ENCODE data around the gene EFCAB10. TPM values are rescaled to one million over a fixed set of nuclear protein-coding genes. Genes with fewer than 3 reads are reported as not detected.
"Not testable (repeated sequence)": the region's sequence is repeated elsewhere in the genome, so short reads cannot be mapped to it uniquely, and the experiment has no call there.

Gene EFCAB10
- total RNA-seq, 2 experiments from 2014 or later = not detected

DNA sequence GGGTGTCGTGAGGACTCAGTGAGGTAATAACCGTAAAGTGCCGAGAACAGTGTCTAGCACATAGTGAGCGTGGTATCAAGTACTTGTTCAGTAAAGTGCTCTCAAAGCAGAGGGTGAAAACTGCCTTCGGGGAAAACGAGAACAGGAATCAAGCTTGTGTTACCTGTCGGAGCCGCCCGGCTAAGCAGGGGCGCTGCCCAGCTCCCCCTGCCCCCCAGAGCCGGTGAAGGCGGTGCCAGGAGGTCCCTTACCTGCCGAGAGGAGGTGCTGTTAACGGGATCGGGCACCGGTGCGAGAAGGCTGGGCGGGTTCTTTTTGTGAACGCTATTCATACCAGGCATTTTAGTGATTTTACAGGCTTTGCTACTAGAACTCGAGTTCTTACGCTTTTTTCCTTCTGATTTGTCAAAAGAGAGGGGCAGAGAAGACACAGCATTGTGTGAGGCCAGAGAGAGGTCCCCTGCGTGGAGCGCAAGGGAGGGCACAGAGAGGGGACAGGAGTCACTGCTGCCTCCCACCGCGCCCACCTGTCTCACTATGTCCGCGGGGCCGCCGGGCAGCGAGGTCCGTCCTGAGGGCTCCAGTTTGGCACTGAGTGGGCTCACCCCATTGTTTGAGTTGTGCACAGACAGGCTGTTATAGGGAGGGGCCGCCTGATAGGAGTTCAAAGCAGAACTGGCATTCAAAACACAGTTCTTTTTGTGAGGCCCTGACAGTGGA, 32.5 kb upstream of the EFCAB10 start:
- no peak overlapping the region for H3K27ac Mint-ChIP-seq
- no peaks in the 10 kb centered on the region for H3K36me3 Mint-ChIP-seq (ENCODE audit: low read depth)
- POLR2A ChIA-PET = no interaction called here

DNA sequence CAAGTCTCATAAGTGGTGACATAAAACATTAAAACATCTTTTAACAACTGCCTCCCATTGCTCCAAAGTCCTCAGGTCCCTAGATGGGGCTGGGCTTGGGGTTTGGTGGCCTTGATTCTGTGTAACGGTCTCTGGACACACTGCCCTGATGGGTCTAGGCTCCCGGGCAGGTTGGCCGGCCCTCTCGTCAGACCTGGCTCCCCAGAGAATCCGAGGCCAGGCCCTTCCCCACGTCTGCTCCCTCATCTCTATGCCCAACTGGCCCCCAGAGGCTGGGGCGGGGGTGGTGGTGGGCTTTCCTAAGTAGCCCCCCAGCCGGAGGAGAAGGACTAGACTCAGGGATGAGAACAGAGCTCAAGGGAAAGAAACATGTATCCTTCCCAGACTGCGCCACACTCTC, 31.5 kb upstream of the EFCAB10 start:
- CTCF ChIA-PET = no interaction called here
- H3K4me3 Mint-ChIP-seq = no peak overlapping the region

More for the DNA sequence above, 32.5 kb upstream of the EFCAB10 start:
- Mint-ChIP-seq H3K27me3 (ENCODE audit: low read depth) (no peaks in the 10 kb centered on the region), H3K4me3 (no peak overlapping the region), H3K4me1 (ENCODE audit: low read depth) (no peaks in the 10 kb centered on the region), H3K9me3 (ENCODE audit: insufficient read depth) (no peaks in the 10 kb centered on the region)
- ATAC-seq (no peak), DNase-seq (no peak)
- CTCF ChIA-PET = no interaction called here

DNA sequence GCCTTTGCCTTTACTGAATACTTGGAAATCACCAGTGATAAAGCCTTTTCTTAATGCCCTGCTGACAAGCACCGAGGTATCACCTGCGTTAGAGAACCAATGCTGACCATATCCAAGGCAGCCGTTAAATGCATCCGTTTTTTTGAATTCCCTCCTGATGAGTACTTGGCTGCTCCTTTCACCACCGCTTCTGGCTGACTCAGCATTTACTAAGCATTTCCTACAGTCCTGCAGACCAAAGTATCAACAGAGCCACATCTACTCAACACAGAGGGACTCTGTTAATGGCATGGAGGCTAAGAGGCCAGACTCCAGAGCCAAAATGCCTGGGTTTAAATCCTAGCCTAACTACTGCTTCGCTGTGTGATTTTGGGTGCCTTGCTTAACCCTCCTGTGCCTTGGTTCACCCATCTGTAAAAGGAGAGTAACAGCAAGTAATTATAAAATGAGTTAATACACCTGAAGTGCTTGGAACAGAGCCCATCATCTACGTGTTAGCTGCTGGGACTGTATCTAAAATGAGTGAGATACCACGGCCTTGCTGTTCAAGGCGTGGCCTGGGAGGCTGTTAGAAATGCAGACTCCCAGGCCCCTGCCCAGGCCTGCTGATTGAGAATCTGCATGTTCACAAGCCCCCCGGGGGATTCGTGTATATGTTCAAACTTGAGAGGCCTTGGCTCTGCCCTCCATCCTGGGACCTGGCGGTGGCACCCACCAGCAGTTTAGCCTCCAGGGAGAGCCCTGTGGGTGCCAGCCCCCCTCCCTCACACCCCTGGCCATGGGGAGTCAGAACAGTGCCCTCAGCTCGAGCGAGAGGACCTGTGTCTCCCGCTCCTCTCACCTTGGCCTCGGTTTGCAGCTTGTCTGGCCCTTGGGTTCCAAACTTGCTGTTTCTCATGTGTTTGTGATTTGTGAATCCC, 30.8 kb upstream of the EFCAB10 start:
- Mint-ChIP-seq H3K36me3 (ENCODE audit: low read depth) (no peaks in the 10 kb centered on the region), H3K4me3 (no peak overlapping the region), H3K4me1 (ENCODE audit: low read depth) (no peaks in the 10 kb centered on the region), H3K27ac (no peak overlapping the region), H3K27me3 (ENCODE audit: low read depth) (no peaks in the 10 kb centered on the region), H3K9me3 (ENCODE audit: insufficient read depth) (no peaks in the 10 kb centered on the region)
- CTCF ChIA-PET = no interaction called here
- DNase-seq (no peak), ATAC-seq (no peak)
- POLR2A ChIA-PET = no interaction called here

More for the DNA sequence above, 31.5 kb upstream of the EFCAB10 start:
- Mint-ChIP-seq H3K36me3 (ENCODE audit: low read depth) (no peaks in the 10 kb centered on the region), H3K27me3 (ENCODE audit: low read depth) (no peaks in the 10 kb centered on the region), H3K4me1 (ENCODE audit: low read depth) (no peaks in the 10 kb centered on the region), H3K9me3 (ENCODE audit: insufficient read depth) (no peaks in the 10 kb centered on the region), H3K27ac (no peak overlapping the region)
- DNase-seq (no peak), ATAC-seq (no peak)
- POLR2A ChIA-PET = no interaction called here

DNA sequence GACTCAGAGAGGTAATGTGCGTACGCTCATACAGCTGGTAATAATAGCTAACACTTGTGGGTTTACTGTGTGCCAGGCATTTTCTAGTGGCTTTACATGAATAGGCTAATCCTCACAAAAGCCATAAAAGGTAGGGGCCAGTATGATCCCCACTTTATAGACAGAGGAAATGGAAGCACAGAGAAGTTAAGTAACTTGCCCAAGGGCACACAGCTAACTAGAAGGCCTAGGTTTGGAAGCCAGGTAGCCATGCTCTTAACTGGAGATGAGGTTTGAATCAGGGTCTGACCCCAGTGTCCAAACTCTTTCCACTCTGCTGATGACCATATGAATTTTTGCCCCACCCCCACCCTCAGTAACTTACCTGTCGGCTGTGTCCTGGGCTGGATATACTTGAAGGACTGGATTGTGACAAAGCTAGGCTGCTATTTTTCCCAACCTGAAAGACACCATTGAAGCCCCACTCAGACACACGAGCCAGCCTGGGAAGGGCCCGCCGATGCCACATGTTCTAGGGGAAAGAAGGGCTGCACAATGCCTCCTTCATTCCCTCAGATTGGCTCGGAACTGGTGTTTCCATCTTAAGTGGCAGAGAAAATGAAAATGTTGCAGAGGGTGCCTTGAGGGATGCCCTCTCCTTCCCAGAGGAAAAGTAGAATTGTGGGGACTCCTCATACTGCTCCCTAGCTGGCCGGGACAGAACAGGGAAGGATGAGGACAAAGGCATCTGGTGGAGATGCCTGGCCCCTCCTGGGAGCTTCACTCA, 29.1 kb upstream of the EFCAB10 start:
- ChIA-PET POLR2A (no interaction called here), CTCF (no interaction called here)
- no peaks in the 10 kb centered on the region for H3K36me3 Mint-ChIP-seq (ENCODE audit: low read depth)

DNA sequence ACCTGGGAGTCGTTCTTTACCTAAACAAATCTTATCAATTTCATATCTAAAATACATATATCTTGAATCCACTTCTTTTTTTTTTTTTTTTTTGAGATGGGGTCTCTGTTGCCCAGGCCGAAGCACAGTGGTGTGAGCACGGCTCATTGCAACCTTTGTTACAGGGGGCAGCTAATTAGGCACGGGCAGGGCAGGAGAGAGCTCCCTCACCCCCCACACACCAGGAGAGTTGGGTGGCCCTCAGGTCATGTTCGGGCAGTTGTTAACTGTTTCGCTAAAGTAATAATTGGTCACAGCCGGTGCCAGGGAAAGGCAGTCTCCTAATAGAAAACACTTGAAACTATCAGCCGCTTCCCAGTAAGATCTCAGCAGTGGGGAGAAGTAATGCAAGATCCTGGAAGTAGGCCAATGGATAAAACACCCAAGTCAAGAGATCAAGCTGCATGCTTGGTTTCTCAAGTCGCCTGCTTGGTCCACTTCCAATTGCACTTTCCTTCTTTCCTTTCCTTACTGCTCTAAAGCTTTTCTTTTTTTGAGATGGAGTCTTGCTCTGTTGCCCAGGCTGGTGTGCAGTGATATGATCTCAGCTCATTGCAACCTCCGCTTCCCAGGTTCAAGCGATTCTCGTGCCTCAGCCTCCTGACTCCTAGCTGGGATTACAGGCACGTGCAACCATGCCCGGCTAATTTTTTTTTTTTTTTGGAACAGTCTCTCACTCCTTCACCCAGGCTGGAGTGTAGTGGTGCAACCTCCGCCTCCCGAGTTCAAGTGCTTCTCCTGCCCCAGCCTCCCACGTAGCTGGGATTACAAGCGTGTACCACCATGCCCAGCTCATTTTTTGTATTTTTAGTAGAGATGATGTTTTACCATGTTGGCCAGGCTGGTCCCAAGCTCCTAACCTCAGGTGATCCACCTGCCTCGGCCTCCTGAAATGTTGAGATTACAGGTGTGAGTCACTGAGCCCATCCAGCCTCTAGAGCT, 21.3 kb upstream of the EFCAB10 start:
- POLR2A ChIA-PET = no interaction called here
- H3K27me3 Mint-ChIP-seq (ENCODE audit: low read depth) = peaks cover 6% of the 10 kb centered on the region

More for the DNA sequence above, 29.1 kb upstream of the EFCAB10 start:
- Mint-ChIP-seq H3K9me3 (ENCODE audit: insufficient read depth) (no peaks in the 10 kb centered on the region), H3K27ac (no peak overlapping the region), H3K4me1 (ENCODE audit: low read depth) (no peaks in the 10 kb centered on the region), H3K27me3 (ENCODE audit: low read depth) (no peaks in the 10 kb centered on the region), H3K4me3 (no peak overlapping the region)
- DNase-seq = no peak
- ATAC-seq = no peak

DNA sequence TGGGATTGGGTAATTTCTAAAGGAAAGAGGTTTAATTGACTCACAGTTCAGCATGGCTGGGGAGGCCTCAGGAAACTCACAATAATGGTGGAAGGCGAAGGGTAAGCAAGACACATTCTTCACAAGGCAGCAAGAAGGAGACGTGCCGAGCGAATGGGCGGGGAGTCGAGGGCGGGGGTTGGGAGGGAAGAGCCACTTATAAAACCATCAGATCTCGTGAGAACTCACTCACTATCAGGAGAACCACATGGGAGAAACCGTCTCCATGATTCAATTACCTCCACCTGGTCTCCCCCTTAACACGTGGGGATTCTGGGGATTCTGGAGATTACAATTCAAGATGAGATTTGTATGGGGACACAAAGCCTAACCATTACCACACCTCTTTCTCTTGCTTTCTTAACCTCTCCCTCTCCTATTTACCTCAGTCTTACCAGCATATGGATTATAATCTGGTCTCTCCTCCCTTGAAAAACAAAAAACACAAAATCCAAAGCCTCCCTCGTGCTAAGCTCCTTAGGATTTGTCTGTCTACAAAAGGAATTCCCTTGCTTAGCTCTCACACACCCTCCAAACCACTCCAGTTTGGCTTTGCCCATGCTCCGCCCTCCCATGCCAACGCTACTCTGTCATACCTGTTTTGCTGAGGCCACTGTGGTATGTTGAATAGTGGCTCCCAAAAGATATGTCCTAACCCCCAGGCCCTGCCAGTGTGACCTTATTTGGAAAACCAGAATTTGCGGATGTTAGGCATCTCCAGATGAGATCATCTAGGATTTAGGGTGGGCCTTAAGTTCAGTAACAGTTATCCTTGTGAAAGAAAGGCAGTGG, 19.6 kb upstream of the EFCAB10 start:
- Mint-ChIP-seq H3K9me3 (ENCODE audit: insufficient read depth) (no peaks in the 10 kb centered on the region), H3K36me3 (ENCODE audit: low read depth) (no peaks in the 10 kb centered on the region), H3K4me1 (ENCODE audit: low read depth) (no peaks in the 10 kb centered on the region), H3K27ac (no peak overlapping the region), H3K27me3 (ENCODE audit: low read depth) (peaks cover 9% of the 10 kb centered on the region), H3K4me3 (no peak overlapping the region)
- ChIA-PET POLR2A (no interaction called here), CTCF (no interaction called here)
- no peak for ATAC-seq
- no peak for DNase-seq

More for the DNA sequence above, 21.3 kb upstream of the EFCAB10 start:
- H3K9me3 Mint-ChIP-seq (ENCODE audit: insufficient read depth) = no peaks in the 10 kb centered on the region
- no peaks in the 10 kb centered on the region for H3K36me3 Mint-ChIP-seq (ENCODE audit: low read depth)
- no peak overlapping the region for H3K27ac Mint-ChIP-seq
- CTCF ChIA-PET = interaction anchor here (0.6 kb wide), 1 partner anchor 274 kb away, joined by 3 read pairs; no protein-coding TSS in a partner anchor
- no peak overlapping the region for H3K4me3 Mint-ChIP-seq
- no peaks in the 10 kb centered on the region for H3K4me1 Mint-ChIP-seq (ENCODE audit: low read depth)
- DNase-seq (no peak), ATAC-seq (no peak)

DNA sequence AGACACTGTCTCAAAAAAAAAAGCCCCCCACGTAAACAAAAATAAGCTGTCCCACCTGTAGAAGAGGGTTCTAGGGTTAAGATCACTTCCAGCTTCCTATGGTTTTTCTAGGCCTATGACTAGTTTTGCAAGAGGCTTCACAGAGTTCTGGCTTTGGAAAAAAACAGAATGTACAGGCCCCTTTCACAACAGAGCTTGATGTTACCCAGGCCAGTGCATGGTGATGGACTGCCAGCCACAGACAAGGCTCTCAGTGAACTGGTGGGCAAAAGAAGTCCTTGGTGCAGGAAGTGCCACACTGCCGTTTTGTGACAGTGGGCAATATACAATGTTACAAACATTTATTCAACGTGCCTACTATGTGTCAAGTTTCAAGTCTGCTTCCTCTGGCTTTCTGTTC, 18.3 kb upstream of the EFCAB10 start:
- no peak overlapping the region for H3K27ac Mint-ChIP-seq
- no peak for DNase-seq
- ChIA-PET CTCF (interaction anchor here (1.1 to 1.4 kb wide), 3 partner anchors 10 to 170 kb away, joined by 3 read pairs; no protein-coding TSS in a partner anchor), POLR2A (interaction anchor here (0.6 kb wide), 1 partner anchor 456 kb away, joined by 3 read pairs; no protein-coding TSS in a partner anchor)
- H3K36me3 Mint-ChIP-seq (ENCODE audit: low read depth) = no peaks in the 10 kb centered on the region
- ATAC-seq = no peak
- H3K4me1 Mint-ChIP-seq (ENCODE audit: low read depth) = no peaks in the 10 kb centered on the region
- peaks cover 12% of the 10 kb centered on the region for H3K27me3 Mint-ChIP-seq (ENCODE audit: low read depth)
- no peaks in the 10 kb centered on the region for H3K9me3 Mint-ChIP-seq (ENCODE audit: insufficient read depth)
- H3K4me3 Mint-ChIP-seq = no peak overlapping the region

DNA sequence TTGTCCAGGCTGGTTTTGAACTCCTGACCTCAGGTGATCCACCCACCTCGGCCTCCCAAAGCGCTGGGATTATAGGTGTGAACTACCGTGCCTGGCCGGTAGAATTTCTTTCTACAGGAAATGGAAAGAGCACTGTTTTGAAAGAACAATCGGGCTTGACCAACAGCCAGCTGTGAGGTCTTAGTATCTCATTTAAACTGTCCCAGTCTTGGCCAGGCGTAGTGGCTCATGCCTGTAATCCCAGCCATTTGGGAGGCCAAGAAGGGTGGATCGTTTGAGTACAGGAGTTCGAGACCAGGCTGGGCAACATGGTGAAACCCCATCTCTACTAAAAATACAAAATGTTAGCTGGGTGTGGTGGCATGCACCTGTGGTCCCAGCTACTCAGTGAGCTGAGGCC, 17.8 kb upstream of the EFCAB10 start:
- H3K27ac Mint-ChIP-seq; H3K4me3 Mint-ChIP-seq; DNase-seq; ATAC-seq; H3K36me3 Mint-ChIP-seq (ENCODE audit: low read depth); H3K4me1 Mint-ChIP-seq (ENCODE audit: low read depth); H3K9me3 Mint-ChIP-seq (ENCODE audit: insufficient read depth): not testable (repeated sequence)
- ChIA-PET POLR2A (interaction anchor here (0.6 kb wide), 1 partner anchor 456 kb away, joined by 3 read pairs; no protein-coding TSS in a partner anchor), CTCF (interaction anchor here (1.1 to 1.4 kb wide), 3 partner anchors 9 to 169 kb away, joined by 3 read pairs; no protein-coding TSS in a partner anchor)
- H3K27me3 Mint-ChIP-seq (ENCODE audit: low read depth) = peaks cover 12% of the 10 kb centered on the region

DNA sequence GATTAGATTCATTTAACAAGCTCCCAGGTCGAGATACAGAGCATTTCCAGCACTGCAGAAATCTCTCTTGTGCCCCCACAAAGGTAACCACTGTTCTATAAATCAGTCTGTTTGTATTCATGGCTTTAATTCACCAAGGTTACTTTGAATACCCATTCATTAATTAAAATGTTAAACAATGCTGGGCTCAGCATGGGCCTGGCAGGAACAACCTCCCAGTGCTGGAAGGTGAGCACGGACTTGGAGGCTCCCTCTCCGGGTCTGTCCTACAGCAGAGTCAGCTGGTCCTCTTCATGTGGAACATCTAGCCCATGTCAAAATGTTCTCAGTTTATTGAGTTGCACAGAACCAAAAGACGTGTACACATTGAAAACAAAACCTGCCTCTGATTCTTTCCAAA, 15.6 kb upstream of the EFCAB10 start:
- ATAC-seq = no peak

DNA sequence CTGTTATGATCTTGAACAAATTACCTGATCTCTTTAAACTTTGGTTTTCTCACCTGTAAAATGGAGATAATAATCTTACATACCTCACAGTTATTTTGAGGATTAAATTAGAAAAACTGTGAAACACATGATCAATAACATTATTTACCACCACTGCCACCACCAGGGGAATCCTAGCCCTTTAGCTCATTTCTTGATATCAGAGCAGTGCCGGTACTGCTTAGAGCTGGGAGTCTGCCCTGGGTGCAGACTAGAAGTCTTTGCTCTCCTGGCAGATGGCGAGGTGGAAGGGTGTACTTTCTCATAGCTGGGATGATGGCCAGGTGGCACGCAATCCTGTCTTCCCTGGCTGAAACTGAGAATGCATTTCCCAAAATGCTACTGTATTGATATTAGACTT, 12.7 kb upstream of the EFCAB10 start:
- no peaks in the 10 kb centered on the region for H3K36me3 Mint-ChIP-seq (ENCODE audit: low read depth)
- H3K9me3 Mint-ChIP-seq (ENCODE audit: insufficient read depth) = no peaks in the 10 kb centered on the region
- H3K27me3 Mint-ChIP-seq (ENCODE audit: low read depth) = peaks cover 12% of the 10 kb centered on the region
- no peak for ATAC-seq
- H3K4me3 Mint-ChIP-seq = no peak overlapping the region
- H3K4me1 Mint-ChIP-seq (ENCODE audit: low read depth) = peaks cover 6% of the 10 kb centered on the region
- DNase-seq = no peak
- no peak overlapping the region for H3K27ac Mint-ChIP-seq
- CTCF ChIA-PET = interaction anchor here (0.8 to 1.4 kb wide), 2 partner anchors 63 to 390 kb away, joined by 3 to 4 read pairs; no protein-coding TSS in a partner anchor
- POLR2A ChIA-PET = no interaction called here

More for the DNA sequence above, 15.6 kb upstream of the EFCAB10 start:
- Mint-ChIP-seq H3K9me3 (ENCODE audit: insufficient read depth) (no peaks in the 10 kb centered on the region), H3K4me1 (ENCODE audit: low read depth) (peaks cover 2% of the 10 kb centered on the region), H3K36me3 (ENCODE audit: low read depth) (no peaks in the 10 kb centered on the region), H3K27ac (no peak overlapping the region), H3K27me3 (ENCODE audit: low read depth) (peaks cover 14% of the 10 kb centered on the region), H3K4me3 (no peak overlapping the region)
- ChIA-PET POLR2A (interaction anchor here (0.6 kb wide), 1 partner anchor 412 kb away, joined by 3 read pairs; no protein-coding TSS in a partner anchor), CTCF (no interaction called here)
- DNase-seq = no peak

All from activated CD8-positive, alpha-beta T cell treated with anti-CD3 and anti-CD28 coated beads, Interleukin-2, amount 10 ng/mL, durations not matched to agents 7 days and 5 days (primary cell).